GM10248 (cell line): Measurements from ENCODE around the gene NHLRC2.

Source experiments
- CTCF ChIA-PET: fragments of 300-600 bp; sonication (Branson Sonifier 250); formaldehyde crosslinking; extraction: SDS; loops from one replicate; lab custom pipeline; 2021; ENCODE audit warnings: antibody characterized with exemption; lab: Yijun Ruan, JAX
- POLR2A ChIA-PET: fragments of 350-650 bp; sonication (Branson Sonifier 250); formaldehyde crosslinking; extraction: SDS; loops from one replicate; lab custom pipeline; 2020; ENCODE audit warnings: antibody characterized with exemption; lab: Yijun Ruan, JAX
- DNase-seq: peaks from one replicate; pipeline ENCODE4 v3.0.0; 2012; ENCODE audit errors: extremely low spot score
- TF ChIP-seq, protein P1 (sequence below): IDR thresholded peaks from 2 replicates; pipeline ENCODE4 v1.5.1; 2012; ENCODE audit warnings: mild to moderate bottlenecking, low read depth; ENCODE audit errors: extremely low read depth, missing control alignments, control extremely low read depth

NHLRC2 gene

DNA sequence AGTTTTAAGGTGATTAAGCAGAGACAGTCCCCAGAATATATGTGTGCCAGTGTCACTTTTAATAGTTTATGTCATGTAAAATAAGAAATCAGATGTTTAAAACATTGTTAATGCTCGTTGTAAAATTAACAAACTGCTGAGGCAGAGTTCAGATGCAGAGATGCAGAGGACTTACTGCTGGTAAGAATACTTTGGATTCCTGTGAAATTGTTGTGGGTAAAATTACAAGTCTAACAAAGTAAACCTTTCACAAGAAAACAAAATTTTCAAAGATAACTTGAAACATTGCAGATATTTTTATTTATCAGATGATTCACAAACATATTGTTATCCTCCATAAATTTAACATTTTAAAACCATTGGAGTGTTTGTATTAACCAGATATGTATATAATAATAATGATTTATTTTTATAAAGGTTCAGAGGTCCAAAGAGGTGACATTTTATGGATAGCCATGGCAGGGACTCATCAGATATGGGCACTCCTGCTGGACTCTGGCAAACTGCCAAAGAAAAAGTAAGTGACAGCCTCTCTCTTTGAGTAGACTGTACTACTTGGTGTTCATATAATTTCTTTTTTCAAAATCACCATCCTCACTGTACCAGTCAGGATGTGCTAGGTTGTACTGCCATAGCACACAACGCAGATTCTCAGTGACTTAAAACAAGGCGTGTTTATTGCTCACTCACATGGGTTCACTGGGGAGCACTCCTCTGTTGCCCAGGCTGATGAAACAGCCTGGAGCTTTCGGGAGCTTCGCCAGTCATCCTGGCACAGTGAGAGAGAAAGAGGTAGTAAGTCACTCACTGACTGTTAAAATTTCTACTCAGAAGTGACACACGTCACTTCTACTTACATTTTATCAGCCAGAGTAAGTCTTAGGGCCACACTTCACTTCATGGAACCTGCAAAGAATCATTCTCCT lies 43.5 kb downstream of the NHLRC2 start:
- POLR2A ChIA-PET: no interaction called here
- DNase-seq: no peak
- TF ChIP-seq, protein P1, sequence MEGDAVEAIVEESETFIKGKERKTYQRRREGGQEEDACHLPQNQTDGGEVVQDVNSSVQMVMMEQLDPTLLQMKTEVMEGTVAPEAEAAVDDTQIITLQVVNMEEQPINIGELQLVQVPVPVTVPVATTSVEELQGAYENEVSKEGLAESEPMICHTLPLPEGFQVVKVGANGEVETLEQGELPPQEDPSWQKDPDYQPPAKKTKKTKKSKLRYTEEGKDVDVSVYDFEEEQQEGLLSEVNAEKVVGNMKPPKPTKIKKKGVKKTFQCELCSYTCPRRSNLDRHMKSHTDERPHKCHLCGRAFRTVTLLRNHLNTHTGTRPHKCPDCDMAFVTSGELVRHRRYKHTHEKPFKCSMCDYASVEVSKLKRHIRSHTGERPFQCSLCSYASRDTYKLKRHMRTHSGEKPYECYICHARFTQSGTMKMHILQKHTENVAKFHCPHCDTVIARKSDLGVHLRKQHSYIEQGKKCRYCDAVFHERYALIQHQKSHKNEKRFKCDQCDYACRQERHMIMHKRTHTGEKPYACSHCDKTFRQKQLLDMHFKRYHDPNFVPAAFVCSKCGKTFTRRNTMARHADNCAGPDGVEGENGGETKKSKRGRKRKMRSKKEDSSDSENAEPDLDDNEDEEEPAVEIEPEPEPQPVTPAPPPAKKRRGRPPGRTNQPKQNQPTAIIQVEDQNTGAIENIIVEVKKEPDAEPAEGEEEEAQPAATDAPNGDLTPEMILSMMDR: no peak

DNA sequence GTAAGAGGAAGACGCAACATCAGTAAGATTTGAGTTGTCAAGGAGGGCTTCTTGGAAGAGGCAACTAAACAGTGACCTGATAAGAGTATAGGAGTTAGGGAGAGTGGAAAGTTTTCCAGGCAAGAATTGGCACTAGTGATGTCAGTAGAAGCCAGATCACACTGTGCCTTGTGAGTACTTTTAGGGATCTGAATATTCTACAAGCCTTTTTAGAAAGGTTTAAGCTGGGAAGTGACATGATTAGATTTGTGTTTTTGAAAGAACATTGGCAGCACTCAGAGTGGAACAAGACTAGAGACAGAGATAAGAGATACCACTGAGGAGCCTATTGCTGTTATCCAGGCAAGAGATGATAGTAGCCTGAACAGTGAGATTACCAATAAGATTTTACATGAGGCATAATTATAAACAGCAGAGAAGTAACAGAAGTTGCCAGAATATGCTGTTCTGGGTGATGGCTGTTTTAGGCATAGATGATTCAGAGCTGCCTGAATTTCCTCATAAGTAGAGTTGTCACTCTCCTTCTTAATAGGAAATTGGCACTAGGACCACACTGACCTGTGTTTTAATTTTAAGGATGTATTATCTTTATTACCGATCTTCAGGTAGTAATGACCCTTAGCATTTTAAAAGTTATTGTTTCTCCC lies 45.6 kb downstream of the NHLRC2 start:
- ChIA-PET POLR2A (no interaction called here), CTCF (interaction anchor here (1.1 to 1.6 kb wide), 2 partner anchors 8 to 10 kb away, joined by 3 to 4 read pairs; no protein-coding TSS in a partner anchor)
- TF ChIP-seq, protein P1: no peak
- no peak for DNase-seq

More for the DNA sequence above, 43.5 kb downstream of the NHLRC2 start:
- CTCF ChIA-PET: interaction anchor here (0.7 to 1.0 kb wide), 2 partner anchors 40 to 1005 kb away, joined by 3 read pairs; no protein-coding TSS in a partner anchor

DNA sequence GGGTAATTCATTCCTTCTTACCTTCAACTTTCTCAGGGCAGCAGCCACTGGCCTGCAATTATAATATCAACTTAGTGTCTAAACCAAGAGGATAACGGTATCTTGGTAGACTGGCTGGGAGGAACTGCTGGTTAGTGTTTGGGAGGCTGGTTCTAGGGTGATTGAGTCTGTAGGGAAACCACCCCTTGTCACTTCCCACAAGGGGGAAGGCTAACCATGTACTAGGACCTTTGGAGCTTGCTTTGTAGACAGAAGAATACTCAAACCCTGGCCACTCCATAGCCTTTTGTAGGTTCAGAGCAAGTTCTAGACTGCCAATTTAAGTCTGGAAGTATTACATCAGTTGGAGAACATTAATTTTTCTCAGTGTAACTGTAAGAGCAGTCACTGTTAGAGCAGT lies 51.3 kb downstream of the NHLRC2 start:
- TF ChIP-seq, protein P1: no peak
- ChIA-PET CTCF (interaction anchor here (1.9 kb wide), 1 partner anchor 33 kb away, joined by 4 read pairs; no protein-coding TSS in a partner anchor), POLR2A (no interaction called here)
- DNase-seq: no peak

DNA sequence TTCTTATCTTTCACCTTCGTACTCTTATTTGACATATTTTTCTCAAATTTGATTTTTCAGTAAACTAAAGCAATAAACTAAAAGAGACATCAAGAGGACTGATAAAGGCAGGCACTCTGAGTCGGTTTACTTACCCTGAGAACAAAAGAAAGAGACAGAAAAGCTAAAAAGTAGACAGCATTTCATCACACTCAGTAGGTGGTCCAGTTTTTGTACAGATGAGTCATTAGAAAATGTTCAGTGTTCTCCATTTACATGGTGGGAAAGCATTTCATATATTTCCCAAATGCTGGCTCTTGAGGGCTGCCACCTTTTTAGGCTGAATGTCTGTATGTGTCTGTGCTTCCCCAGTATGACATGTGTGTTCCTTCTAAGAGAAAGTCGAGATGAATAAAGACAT lies 52.7 kb downstream of the NHLRC2 start:
- DNase-seq: no peak
- ChIA-PET POLR2A (no interaction called here), CTCF (interaction anchor here (1.2 to 1.4 kb wide), 2 partner anchors 15 to 202 kb away, joined by 3 to 5 read pairs; no protein-coding TSS in a partner anchor)

DNA sequence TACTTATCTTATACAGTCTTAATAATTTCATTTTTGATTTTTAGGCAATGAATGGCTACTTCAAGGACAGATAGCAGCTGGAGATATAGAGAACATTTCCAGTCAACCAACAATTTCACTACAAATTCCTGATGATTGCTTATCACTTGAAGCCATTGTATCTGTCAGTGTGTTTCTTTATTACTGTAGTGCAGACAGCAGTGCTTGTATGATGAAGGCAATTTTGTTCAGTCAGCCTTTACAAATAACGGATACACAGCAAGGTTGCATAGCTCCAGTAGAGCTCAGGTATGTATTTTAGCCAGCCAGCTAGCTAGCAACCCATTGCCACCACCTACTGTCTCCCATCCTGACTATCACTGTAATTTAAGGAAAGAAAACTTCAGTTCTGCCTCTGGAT lies 53.8 kb downstream of the NHLRC2 start:
- ChIA-PET CTCF (interaction anchor here (0.9 to 1.4 kb wide), 2 partner anchors 8 to 10 kb away, joined by 3 read pairs; no protein-coding TSS in a partner anchor), POLR2A (no interaction called here)
- DNase-seq: no peak
- TF ChIP-seq, protein P1: no peak

More for the DNA sequence above, 52.7 kb downstream of the NHLRC2 start:
- TF ChIP-seq, protein P1: no peak

DNA sequence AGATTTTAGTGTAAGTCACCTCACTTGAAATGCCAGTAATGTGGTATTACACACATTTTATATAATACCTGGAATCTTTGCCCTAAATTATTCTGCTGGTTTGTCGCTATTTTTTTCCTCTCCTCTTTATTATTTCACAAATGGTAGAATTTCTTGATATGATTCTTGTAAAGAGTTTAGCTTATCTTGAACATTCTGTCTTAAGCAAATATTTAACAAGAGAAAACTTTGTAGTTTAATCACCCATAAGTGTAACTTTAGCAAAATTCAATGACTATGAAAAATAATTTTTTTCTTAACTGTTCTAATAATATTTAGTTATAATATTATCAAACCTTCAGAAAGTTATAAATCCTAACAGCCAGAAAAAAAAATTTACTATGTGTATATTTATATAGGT lies 56.7 kb downstream of the NHLRC2 start:
- ChIA-PET POLR2A (no interaction called here), CTCF (interaction anchor here (1.3 to 1.5 kb wide), 2 partner anchors 21 to 112 kb away, joined by 3 to 5 read pairs; no protein-coding TSS in a partner anchor)
- no peak for DNase-seq
- TF ChIP-seq, protein P1: no peak
